H1 (cell line): ENCODE results near the gene NADK. TPM values are rescaled to one million over a fixed set of nuclear protein-coding genes. Genes with fewer than 3 reads are reported as not detected.

ENCODE experiments used
- polyA plus RNA-seq, 7 experiments: library from polyadenylated mRNA; depleted of rRNA in 3 of 7; stranded (reverse) in 5 of 7; unstranded in 2 of 7; fragments of >200 nt in 5 of 7; fragments of 200-250 nt in 2 of 7; gene quantifications; 1 replicate in 5 of 7; 2 replicates in 1 of 7; 4 replicates in 1 of 7; pipeline versions ENCODE4 v1.2.1 to v1.2.3, GENCODE V29; 2011 to 2013; ENCODE audit warnings: missing spikeins in 2 of 7, mixed read lengths in 2 of 7
- total RNA-seq: library from RNA; stranded (reverse); fragmentation: NEBNext Ultra II Directional; extraction: Animal tissue kit (Norgen Biotek cat#: 25700); gene quantifications from 2 replicates; pipeline ENCODE4 v1.2.1, GENCODE V29; 2021
- TF ChIP-seq, protein P1 (sequence below): fragments of 300-600 bp; sonication (generic); IDR thresholded peaks from 2 replicates; pipeline ENCODE4 v1.7.1; 2012; ENCODE audit warnings: low read length, moderate library complexity, mild to moderate bottlenecking, inconsistent platforms; ENCODE audit not compliant: insufficient replicate concordance

The NADK gene
- total and polyA plus RNA-seq, 2 of the 8 experiments (the other 6 are each of a cell fraction or from before 2014, with no cell fraction given): 78.0 to 89.7 TPM

DNA sequence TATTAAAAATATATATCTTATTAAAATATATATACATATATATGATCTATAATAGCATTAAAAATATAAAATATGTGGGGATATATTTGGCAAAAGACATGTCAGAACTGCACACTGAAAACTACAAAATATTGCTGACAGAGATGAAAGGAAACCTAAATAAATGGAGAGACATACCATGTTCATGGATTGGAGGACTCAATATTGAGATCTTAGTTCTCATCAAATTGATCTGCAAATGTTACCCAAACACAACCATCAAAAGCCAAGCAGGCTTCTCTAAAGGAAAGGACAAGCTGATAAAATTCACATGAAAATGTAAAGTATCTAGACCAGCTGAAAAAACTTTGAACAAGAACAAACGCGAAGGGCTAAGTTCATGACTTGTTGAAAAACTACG, 7.2 kb downstream of the NADK start (continued):
- TF ChIP-seq, protein P1, sequence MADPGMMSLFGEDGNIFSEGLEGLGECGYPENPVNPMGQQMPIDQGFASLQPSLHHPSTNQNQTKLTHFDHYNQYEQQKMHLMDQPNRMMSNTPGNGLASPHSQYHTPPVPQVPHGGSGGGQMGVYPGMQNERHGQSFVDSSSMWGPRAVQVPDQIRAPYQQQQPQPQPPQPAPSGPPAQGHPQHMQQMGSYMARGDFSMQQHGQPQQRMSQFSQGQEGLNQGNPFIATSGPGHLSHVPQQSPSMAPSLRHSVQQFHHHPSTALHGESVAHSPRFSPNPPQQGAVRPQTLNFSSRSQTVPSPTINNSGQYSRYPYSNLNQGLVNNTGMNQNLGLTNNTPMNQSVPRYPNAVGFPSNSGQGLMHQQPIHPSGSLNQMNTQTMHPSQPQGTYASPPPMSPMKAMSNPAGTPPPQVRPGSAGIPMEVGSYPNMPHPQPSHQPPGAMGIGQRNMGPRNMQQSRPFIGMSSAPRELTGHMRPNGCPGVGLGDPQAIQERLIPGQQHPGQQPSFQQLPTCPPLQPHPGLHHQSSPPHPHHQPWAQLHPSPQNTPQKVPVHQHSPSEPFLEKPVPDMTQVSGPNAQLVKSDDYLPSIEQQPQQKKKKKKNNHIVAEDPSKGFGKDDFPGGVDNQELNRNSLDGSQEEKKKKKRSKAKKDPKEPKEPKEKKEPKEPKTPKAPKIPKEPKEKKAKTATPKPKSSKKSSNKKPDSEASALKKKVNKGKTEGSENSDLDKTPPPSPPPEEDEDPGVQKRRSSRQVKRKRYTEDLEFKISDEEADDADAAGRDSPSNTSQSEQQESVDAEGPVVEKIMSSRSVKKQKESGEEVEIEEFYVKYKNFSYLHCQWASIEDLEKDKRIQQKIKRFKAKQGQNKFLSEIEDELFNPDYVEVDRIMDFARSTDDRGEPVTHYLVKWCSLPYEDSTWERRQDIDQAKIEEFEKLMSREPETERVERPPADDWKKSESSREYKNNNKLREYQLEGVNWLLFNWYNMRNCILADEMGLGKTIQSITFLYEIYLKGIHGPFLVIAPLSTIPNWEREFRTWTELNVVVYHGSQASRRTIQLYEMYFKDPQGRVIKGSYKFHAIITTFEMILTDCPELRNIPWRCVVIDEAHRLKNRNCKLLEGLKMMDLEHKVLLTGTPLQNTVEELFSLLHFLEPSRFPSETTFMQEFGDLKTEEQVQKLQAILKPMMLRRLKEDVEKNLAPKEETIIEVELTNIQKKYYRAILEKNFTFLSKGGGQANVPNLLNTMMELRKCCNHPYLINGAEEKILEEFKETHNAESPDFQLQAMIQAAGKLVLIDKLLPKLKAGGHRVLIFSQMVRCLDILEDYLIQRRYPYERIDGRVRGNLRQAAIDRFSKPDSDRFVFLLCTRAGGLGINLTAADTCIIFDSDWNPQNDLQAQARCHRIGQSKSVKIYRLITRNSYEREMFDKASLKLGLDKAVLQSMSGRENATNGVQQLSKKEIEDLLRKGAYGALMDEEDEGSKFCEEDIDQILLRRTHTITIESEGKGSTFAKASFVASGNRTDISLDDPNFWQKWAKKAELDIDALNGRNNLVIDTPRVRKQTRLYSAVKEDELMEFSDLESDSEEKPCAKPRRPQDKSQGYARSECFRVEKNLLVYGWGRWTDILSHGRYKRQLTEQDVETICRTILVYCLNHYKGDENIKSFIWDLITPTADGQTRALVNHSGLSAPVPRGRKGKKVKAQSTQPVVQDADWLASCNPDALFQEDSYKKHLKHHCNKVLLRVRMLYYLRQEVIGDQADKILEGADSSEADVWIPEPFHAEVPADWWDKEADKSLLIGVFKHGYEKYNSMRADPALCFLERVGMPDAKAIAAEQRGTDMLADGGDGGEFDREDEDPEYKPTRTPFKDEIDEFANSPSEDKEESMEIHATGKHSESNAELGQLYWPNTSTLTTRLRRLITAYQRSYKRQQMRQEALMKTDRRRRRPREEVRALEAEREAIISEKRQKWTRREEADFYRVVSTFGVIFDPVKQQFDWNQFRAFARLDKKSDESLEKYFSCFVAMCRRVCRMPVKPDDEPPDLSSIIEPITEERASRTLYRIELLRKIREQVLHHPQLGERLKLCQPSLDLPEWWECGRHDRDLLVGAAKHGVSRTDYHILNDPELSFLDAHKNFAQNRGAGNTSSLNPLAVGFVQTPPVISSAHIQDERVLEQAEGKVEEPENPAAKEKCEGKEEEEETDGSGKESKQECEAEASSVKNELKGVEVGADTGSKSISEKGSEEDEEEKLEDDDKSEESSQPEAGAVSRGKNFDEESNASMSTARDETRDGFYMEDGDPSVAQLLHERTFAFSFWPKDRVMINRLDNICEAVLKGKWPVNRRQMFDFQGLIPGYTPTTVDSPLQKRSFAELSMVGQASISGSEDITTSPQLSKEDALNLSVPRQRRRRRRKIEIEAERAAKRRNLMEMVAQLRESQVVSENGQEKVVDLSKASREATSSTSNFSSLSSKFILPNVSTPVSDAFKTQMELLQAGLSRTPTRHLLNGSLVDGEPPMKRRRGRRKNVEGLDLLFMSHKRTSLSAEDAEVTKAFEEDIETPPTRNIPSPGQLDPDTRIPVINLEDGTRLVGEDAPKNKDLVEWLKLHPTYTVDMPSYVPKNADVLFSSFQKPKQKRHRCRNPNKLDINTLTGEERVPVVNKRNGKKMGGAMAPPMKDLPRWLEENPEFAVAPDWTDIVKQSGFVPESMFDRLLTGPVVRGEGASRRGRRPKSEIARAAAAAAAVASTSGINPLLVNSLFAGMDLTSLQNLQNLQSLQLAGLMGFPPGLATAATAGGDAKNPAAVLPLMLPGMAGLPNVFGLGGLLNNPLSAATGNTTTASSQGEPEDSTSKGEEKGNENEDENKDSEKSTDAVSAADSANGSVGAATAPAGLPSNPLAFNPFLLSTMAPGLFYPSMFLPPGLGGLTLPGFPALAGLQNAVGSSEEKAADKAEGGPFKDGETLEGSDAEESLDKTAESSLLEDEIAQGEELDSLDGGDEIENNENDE: no peak
